Kidney epithelial cell (primary cell): ENCODE data around the gene WNT10A. TPM values are rescaled to one million over a fixed set of nuclear protein-coding genes. Genes with fewer than 3 reads are reported as not detected.

ENCODE experiments used
- DNase-seq: peaks from one replicate; pipeline ENCODE4 v3.0.0-alpha.2; 2010; ENCODE audit warnings: low read depth
- H3K27me3 ChIP-seq: 2 replicates; pipeline ENCODE4 v1.6.0; 2011; ENCODE audit warnings: low read length; ENCODE audit not compliant: control insufficient read depth, insufficient read depth
- H3K36me3 ChIP-seq: 2 replicates; pipeline ENCODE4 v1.5.1; 2011; ENCODE audit warnings: low read length; ENCODE audit not compliant: control insufficient read depth, insufficient read depth
- H3K4me3 ChIP-seq: 2 replicates; pipeline ENCODE4 v1.5.1; 2011; ENCODE audit warnings: low read depth, mild to moderate bottlenecking, control low read depth, low read length
- total RNA-seq: library from RNA; depleted of rRNA; stranded (reverse); fragments of >200 nt; gene quantifications from 2 replicates; pipeline ENCODE4 v1.2.3, GENCODE V29; 2015
- TF ChIP-seq, protein P1 (sequence below): IDR thresholded peaks from 2 replicates; pipeline ENCODE4 v1.5.1; 2011; ENCODE audit warnings: mild to moderate bottlenecking, moderate library complexity, low read length, control low read depth, inconsistent platforms; ENCODE audit not compliant: insufficient read depth, poor library complexity, severe bottlenecking

The WNT10A gene
- total RNA-seq, 1 donor from 2014 or later, result 7.1 TPM

DNA sequence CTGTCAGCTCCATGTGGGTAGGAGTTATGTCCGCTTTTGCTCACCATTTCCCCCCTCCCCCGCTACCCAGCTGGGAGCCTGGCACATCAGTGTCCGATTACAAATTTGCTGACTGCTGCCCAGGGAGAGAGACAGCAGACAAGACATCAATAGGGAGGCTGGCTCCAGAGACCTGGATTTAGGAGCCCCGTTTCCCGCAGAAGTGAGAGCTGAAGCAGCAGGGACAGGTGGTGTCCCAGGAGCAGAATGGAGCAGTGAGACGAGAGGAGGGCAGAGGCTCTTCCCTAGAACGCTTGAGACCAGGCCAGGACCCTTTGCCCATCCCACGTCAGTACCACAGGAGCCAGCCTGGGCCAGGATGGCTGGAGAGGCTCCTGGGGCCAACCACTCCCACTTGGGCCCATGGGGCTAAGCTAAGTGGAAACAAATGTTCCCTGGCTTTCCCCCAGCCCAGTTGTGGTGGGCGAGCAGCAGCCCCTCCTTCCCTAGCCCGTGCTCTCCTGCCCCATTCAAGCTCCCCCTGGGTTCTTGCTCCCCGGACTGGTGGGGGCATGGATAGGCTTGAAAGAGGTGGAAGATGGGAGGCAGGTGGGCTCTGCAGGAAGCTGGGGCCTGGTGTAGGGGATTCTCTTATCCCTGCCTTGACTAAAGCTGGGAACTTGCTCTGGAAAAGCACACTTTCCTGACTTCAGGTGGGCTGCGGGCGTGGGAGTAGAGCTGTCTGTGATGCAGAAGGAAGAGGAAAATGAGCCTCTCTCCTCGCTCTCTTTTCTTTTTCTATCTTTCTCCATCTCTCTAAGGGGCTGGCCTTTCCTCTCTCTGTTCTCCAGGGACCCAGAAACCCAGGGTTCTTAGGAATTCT is 25.1 kb upstream of the WNT10A start:
- peaks cover 51% of the 10 kb centered on the region for H3K27me3 ChIP-seq
- TF ChIP-seq, protein P1, sequence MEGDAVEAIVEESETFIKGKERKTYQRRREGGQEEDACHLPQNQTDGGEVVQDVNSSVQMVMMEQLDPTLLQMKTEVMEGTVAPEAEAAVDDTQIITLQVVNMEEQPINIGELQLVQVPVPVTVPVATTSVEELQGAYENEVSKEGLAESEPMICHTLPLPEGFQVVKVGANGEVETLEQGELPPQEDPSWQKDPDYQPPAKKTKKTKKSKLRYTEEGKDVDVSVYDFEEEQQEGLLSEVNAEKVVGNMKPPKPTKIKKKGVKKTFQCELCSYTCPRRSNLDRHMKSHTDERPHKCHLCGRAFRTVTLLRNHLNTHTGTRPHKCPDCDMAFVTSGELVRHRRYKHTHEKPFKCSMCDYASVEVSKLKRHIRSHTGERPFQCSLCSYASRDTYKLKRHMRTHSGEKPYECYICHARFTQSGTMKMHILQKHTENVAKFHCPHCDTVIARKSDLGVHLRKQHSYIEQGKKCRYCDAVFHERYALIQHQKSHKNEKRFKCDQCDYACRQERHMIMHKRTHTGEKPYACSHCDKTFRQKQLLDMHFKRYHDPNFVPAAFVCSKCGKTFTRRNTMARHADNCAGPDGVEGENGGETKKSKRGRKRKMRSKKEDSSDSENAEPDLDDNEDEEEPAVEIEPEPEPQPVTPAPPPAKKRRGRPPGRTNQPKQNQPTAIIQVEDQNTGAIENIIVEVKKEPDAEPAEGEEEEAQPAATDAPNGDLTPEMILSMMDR, result no peak
- no peak overlapping the region for H3K4me3 ChIP-seq
- no peak for DNase-seq
- H3K36me3 ChIP-seq, result no peaks in the 10 kb centered on the region

DNA sequence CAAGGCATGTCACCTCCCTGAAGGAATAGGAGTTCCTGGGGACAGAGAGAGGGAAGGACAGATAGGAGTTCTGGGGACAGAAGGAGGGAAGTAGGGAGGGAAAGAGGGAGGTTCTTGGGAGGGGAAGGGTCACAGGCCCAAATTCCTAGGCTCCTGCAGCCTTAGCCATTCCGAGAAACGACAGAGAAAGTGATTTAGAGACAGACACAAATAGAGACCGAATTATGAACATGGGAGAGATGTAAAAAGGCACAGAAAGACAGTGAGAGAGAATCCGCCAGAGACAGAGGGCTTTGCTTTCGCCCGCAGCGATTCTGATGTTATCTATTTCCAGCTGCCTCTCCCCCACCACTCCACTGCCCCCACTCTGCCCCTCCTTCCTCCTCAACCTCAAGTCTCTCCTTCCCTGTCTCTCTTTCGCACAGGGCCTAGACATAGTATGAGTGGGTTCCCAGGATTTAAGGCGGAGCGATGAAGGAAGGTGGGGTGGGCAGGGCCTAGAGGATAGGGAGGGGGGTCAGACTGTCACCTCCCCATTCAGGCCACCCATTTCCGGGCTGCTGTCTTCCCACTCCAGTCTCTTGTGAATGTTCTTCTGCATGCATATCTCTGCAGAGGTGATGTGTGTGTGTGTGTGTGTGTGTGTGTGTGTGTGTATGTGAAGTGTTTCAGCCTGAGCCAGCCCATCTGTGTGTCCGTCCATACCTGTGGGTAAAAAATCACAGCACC is 24.3 kb upstream of the WNT10A start:
- TF ChIP-seq, protein P1, result no peak
- H3K27me3 ChIP-seq, result peaks cover 55% of the 10 kb centered on the region

DNA sequence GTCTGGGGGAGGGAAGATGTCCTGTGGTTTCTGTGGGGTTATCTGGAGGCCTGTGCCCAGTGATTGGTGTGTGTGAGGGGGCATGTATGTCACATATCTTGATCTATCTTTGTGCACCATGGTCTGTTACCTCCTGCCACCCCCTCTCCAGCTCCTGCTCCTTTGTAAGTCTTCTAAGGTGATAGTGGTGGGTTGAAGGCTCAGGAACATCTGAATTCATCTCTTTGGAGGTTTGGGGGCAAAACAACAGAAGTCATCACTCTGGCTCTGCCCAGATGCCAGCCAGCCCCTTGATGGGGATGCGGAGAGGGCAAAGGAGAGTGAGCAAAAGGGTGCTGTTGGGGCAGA is 23.8 kb upstream of the WNT10A start:
- Histone ChIP-seq H3K27me3 (peaks cover 59% of the 10 kb centered on the region), H3K4me3 (no peak overlapping the region), H3K36me3 (no peaks in the 10 kb centered on the region)
- no peak for DNase-seq
- TF ChIP-seq, protein P1, result no peak

More for the DNA sequence above, 24.3 kb upstream of the WNT10A start:
- DNase-seq, result no peak
- Histone ChIP-seq H3K4me3 (no peak overlapping the region), H3K36me3 (no peaks in the 10 kb centered on the region)

DNA sequence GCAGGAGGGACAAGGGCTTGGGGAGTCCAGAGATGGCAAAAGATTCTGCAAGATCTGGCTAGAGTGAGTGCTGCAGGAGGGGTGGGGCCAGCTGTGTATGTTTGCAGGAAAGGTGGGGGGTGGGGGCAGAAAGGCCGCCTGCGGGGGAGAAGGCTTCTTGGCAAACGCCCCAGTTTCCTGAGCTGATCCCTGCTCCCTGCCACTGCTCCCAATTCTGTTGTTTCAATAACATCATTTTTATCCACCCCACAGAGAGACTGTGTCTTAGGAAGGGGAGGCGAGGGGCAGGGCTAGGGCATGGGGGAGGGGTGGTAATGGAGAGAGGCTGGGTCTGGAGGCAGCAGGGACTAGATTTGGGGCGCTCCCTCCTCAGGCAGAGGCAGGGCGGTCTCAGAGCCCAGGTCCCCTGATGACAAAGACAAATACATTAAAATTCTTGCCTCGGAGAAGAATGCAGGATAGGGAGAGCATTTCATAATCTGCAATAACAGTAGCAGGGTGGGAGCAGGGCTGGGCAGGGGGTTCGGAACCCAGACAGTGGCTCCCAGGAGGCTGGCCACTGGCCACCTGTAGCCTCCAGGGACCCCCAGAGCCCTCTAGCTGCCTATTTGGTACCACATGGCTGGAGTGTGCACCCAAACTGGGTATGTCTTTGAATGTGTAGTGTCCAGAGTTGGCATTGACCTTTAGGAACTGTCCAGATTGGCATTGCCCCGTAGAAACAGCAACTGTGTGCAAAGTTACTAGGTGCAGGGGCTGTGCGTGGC is 23.1 kb upstream of the WNT10A start:
- peaks cover 62% of the 10 kb centered on the region for H3K27me3 ChIP-seq
- no peaks in the 10 kb centered on the region for H3K36me3 ChIP-seq
- no peak for DNase-seq
- TF ChIP-seq, protein P1, result no peak
- H3K4me3 ChIP-seq, result no peak overlapping the region

DNA sequence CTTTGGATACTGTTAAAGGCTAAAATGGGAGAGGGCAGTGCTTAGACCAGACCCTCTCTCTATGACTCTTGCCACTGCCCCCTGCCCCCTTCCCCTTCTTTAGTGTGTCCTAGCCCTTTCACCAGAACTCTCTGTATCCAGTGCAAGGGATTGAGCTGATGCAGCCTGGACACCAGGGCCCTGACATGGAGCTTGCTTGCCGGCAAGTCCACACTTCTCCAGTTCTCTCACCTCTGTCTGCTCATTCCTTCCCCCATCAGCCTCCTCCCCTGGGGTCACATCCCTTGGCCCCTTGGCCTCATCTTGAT is 22.6 kb upstream of the WNT10A start:
- TF ChIP-seq, protein P1, result no peak
- Histone ChIP-seq H3K36me3 (no peaks in the 10 kb centered on the region), H3K4me3 (no peak overlapping the region), H3K27me3 (peaks cover 67% of the 10 kb centered on the region)
- no peak for DNase-seq
